Measurements from ENCODE around the gene PGM5. TPM values are rescaled to one million over a fixed set of nuclear protein-coding genes. Genes with fewer than 3 reads are reported as not detected.

PGM5 gene
- total RNA-seq, 1 donor from 2014 or later: 191 TPM

DNA sequence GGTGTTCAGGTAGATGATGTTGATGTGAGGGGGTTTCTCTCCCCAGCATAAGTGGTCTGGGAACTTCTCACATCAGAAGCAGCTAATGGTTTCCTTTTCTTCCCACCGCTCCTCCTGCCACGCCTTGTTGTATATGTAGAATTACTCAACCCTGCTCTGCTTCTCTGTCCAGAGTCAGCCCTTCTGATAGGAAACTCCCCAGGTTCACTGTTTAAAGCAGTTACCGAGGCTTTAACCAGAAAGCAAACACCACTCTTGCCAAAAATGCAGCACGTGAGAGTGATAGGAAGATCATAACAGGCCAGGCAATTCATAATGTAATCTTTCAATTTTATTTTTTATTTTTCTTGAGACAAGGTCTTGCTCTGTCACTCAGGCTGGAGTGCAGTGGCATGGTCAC is 194.8 kb downstream of the PGM5 start:
- intact Hi-C loops (cut with DNase I): no loop called here
- DNase-seq (ENCODE audit: low spot score): no peak

DNA sequence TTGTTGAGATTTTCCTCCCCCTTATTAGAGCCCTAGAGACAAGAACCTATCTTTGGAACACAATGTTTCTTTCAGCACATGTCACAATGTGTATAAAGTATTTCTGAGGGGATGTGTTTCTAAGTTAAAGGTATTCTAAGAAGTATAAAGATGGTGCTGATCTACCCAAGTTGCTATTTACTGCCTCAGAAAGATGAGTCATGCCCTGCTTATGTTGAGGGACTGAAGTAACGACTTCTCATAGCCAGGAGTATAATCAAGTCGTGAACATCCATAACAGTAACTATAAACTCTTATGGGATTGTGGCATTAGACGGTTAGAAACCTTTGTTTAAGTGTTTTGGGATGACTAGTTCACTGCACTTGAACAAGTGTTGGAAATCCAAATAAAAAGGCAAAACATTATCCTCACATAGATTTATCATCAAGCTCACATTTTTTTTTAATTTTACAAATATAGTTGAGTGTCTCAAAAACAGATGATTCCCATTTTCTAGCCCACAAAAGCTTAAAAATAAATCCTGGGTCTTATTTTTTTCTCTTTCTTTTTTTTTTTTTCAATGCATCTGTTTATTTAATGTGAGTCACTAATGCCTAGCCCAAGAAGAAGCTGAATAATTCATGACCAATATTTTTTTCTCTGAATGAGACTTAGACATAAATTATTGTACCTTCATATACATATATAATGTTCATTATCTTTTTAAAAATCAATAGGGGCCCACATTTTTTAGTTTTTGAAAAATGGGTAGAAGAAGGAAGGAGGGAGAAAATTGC is 196.5 kb downstream of the PGM5 start:
- intact Hi-C loops (cut with DNase I): loop anchor here (2.0 kb wide), 1 partner anchor 32 kb away; no protein-coding TSS in a partner anchor
- DNase-seq (ENCODE audit: low spot score): no peak

DNA sequence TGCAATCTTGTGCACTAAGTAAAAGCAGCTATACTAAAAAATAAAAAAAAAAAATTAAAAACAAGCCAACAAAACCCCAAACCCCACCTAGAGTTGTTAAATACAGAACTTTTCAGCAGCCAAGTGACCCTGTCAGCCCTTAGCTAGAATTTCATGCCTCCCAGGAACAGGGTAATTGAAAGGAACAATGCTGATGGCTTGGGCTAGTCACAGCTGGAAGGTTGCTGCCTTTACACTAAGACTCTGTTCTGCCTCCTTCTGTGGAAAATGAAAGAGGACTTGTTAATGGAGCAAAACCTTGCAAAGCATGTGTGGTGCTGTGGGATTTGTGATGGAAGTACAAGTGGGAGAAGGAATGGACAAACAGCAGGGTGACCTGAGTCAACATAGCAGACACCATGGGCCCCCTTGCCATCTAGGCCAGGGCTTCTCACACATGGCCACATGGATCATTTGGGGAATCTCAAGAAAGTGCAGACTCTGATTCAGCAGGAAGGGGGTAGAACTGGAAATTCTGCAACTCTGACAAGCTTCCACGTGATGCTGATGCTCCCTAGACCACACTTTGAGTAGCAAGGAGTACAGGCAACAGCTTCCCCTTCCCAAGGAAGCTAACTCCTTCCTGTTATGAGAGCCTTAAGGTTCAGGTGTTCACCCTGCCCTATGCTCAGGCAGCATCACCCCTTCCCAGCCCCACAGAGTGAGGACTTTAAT is 199.2 kb downstream of the PGM5 start:
- DNase-seq (ENCODE audit: low spot score): no peak
- intact Hi-C loops (cut with DNase I): no loop called here

DNA sequence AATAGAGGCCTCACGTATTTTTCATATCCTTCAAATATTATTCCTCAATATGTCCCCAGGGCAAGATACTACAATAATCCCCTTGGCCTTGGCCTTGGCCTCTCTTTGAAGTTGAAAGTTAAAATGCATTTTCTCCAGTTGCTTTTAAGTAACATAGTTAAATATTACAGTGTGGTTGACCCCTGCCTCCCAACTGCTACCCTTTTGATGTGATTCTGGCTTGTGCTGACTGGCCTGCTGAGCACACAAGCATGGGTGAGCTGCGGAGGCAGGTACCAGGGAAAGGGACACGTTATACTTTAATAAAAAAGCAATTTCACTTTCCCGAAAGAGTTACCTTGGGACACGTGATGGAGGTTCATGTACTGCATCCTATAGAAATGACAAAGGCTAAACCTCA is 202.1 kb downstream of the PGM5 start:
- intact Hi-C loops (cut with DNase I): no loop called here
- no peak for DNase-seq (ENCODE audit: low spot score)

DNA sequence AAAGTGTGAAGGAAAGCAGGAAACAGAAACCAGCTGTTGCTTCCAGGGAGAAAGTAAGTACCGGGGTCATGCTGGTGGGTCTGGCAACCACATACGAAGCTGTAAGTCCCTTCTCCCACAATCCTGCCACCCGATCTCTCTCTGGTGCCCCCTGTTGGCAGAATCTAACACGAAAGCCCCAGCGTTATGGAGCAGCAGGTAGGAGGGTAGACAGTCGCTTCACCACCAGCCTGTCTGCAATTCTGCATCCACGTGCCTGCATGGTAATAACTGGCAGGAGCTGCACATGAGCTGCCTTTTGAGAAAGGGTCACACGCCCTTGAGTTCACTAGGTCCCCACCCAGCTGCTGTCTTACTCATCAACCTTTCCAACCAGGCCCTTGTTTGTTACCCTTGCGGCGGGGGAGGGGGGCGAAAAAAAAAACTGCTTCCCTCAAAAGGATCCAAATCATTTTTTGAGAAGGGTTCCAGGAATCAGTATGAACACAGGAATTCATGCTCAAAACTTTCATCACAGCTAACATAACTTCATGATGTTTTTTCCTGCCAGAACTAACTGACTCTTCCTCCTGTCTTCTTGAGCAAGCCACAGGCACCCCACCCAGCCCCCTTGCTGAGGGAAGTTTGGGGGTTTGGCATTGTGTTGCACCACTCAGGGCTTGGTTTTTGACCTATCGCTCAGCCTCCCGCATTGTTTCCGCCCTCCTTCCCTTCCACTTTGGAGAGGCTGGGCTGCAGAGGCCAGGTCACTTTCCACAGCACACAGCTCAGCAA is 203.8 kb downstream of the PGM5 start:
- peak; percentile 86 for DNase-seq (ENCODE audit: low spot score)
- intact Hi-C loops (cut with DNase I): no loop called here

DNA sequence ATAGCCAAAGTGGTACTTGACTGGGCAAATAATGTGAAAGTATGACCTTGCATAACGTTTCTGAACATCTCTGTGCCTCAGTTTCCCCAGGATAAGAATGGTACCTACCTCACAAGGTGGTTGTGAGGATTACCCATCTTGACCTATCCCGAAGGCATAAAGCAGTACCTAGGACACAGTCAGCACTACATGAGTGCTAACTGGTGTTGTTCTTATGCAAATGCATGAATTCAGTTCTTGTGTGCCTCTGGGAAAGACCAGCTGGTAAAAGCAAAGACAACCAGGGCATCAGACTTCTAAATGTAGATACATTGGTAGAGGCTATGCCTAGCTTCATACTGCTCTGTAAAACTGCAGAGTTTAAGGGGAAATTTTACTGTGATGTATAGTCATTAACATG is 206.1 kb downstream of the PGM5 start:
- DNase-seq (ENCODE audit: low spot score): no peak
- intact Hi-C loops (cut with DNase I): no loop called here

DNA sequence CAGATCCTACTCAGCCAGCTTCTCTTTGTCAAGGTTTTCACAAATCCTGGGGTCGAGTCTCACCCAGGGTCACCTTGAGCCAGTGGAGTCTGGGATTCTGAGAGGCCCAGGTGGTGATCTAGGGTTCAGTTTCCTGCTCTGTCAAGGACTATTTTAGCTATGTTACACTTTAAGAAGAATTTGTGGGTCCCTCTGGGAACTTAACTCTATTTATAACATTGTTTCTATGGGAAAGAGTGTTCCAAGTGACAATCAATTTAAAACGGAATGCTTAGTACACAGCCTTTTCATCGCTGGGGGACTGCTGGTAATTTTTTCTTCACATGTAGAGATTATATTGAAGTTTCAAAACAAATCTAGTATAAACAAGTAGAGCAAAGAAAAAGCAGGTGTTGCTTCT is 211.2 kb downstream of the PGM5 start:
- intact Hi-C loops (cut with DNase I): loop anchor here (5.0 kb wide), 2 partner anchors 35 to 60 kb away; no protein-coding TSS in a partner anchor
- no peak for DNase-seq (ENCODE audit: low spot score)

DNA sequence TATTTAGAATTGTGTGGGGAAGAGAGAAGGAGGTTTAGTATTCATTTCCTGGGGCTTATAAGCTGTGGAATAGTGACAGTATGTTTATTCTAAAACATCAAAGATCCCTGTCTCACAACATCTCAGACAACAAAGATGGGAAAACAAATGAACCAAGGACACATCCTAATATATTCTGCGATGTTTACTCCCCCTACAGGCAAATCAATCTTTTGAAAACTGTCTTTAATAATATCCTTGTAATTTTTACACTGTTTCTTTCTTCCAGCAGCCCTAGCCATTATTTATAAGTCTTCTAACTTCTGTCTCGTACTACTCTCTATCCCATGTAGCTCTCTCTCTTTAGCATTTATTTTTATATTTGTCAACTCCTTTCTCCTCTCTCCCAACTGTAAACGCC is 217.7 kb downstream of the PGM5 start:
- intact Hi-C loops (cut with DNase I): no loop called here

DNA sequence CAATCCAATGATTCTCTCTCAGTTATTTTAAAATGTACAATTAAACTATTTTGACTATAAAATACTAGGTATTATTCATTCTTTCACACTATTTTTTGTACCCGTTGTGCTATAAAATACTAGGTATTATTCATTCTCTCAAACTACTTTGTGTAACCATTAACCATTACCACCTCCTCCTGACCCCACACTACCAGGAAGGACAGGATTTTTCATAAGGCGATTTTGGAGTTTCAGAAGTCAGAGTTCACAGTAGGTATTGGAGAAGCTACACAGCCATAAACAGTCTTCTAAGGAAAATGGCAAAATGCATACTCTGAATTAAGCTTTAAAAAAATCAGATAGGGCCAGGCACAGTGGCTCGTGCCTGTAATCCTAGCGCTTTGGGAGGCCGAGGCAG is 219.4 kb downstream of the PGM5 start:
- intact Hi-C loops (cut with DNase I): no loop called here
- no peak for DNase-seq (ENCODE audit: low spot score)

More for the DNA sequence above, 217.7 kb downstream of the PGM5 start:
- DNase-seq (ENCODE audit: low spot score): no peak

DNA sequence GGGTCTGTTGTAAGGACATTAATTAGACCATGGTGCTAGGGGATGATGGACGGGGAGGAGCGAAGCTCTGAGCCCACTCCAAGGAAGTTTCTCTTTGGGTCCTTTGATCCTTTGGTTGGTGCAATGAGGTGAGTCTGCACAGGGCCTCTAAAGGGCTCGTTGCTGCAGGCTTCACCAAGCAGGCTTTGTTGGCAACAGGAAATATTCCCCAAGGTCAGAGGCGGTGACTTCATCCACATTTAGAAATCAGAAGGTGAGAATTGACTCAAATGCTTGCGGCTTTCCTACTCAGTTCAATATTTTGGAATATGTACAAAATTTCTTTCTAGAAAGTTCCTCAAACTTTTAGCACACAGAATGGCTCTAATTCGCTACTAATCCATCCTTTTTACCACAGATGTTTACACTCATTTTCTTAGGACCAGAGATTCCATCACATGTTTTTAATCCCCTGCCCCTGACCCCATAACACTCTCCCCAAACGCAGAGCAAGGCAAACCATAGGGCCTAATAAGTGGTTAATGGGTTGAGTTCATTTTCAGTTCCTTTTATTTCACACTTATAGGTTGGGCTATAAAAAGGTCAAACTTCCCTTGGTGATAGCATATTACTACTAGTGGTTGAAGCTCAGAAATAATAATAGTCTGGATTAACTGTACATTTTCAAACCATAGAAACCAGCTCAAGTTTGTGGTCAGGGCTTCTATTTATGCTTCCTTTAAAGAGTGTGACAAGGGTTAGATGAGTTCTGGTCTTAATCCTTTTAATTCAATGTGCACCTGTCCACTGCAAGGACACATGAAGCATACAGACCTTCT is 221.6 kb downstream of the PGM5 start:
- no peak for DNase-seq (ENCODE audit: low spot score)
- intact Hi-C loops (cut with DNase I): no loop called here

Other genes with a start within 250 kb of the PGM5 start
- 14.0 TPM for gene ZNG1C, start 114.6 kb upstream of the PGM5 start, total RNA-seq
- gene FOXD4L3, start 53.7 kb upstream of the PGM5 start, total RNA-seq: not detected
- gene TMEM252, start 184.3 kb downstream of the PGM5 start, total RNA-seq: not detected